OCI-LY1 (cell line): ENCODE data around the gene KCNK2.

Experiments
- EZH2 ChIP-seq: fragments of 200-600 bp; sonication (generic), shearing (Covaris generic); IDR thresholded peaks from 2 replicates; pipeline ENCODE4 v1.8.0; 2017; ENCODE audit warnings: borderline replicate concordance, mixed run types, mild to moderate bottlenecking, antibody characterized with exemption, low read length, moderate library complexity, mixed read lengths
- TF ChIP-seq, protein P1 (sequence below): fragments of 200-600 bp; sonication (generic), shearing (Covaris generic); IDR thresholded peaks from 2 replicates; pipeline ENCODE4 v1.5.1; 2017; ENCODE audit warnings: mild to moderate bottlenecking, antibody characterized with exemption, low read length, moderate library complexity, mixed read lengths

DNA sequence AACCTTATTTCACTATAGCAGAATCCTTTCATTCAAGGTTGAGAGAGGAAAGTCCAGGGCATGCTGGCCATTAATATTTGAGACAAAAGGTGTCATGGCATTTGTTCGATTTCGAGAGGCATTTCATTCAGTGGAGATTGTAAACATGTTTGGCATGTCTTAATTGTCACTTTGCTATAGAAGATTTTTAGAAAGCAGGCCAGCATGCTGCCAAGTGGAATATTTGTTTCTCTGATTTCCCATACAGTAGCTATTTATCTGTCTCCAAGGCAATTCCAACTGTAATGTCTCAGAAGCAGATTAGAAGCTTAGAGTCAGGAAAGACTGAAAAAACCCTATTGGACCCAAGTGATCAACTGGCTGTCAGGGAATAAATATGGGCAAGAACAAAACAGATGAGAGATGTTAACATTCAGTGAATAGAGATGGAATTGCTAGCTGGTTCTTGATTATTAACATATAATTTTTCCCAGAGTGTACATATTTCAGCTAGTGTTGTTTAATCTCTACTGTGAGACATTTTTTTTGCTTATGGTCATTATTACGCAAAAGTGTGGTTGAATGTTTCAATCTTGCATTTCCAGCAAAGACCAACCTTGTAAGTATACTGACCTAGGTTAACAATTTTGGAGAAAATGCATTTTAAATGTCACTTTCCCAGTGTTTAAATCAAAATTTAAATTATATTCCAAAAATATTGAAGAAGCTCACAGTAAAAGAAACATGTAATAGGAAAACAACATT lies 174.6 kb downstream of the KCNK2 start:
- TF ChIP-seq, protein P1, sequence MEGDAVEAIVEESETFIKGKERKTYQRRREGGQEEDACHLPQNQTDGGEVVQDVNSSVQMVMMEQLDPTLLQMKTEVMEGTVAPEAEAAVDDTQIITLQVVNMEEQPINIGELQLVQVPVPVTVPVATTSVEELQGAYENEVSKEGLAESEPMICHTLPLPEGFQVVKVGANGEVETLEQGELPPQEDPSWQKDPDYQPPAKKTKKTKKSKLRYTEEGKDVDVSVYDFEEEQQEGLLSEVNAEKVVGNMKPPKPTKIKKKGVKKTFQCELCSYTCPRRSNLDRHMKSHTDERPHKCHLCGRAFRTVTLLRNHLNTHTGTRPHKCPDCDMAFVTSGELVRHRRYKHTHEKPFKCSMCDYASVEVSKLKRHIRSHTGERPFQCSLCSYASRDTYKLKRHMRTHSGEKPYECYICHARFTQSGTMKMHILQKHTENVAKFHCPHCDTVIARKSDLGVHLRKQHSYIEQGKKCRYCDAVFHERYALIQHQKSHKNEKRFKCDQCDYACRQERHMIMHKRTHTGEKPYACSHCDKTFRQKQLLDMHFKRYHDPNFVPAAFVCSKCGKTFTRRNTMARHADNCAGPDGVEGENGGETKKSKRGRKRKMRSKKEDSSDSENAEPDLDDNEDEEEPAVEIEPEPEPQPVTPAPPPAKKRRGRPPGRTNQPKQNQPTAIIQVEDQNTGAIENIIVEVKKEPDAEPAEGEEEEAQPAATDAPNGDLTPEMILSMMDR, result no peak
- no peak for TF ChIP-seq EZH2
